T-helper 17 cell (primary cell): Measurements from ENCODE around the gene RIN2. TPM values are rescaled to one million over a fixed set of nuclear protein-coding genes. Genes with fewer than 3 reads are reported as not detected.
A peak's percentile ranks its signal among the peaks of the same experiment; 100 is the strongest.

Experiments
- ATAC-seq: fragments of 150-1000 bp; cut with Tn5 transposase; 2 replicates; pipeline ENCODE4 v1.10.0; 2021; ENCODE audit warnings: mild to moderate bottlenecking, moderate library complexity
- DNase-seq, 3 donors: peaks; one replicate each; pipeline versions ENCODE4 v3.0.0 to v3.0.0-alpha.2; 2020 to 2021
- H3K9me3 ChIP-seq: one replicate; pipeline ENCODE4 v1.7.0; 2013; ENCODE audit warnings: low read length, mild to moderate bottlenecking; ENCODE audit not compliant: control insufficient read depth, poor library complexity, severe bottlenecking
- H3K27ac Mint-ChIP-seq: one replicate; pipeline ENCODE4 v1.8.0; 2022; ENCODE audit warnings: mild to moderate bottlenecking, moderate library complexity, mixed read lengths
- H3K27me3 Mint-ChIP-seq: one replicate; pipeline ENCODE4 v1.8.0; 2022; ENCODE audit warnings: mixed read lengths
- H3K36me3 Mint-ChIP-seq: one replicate; pipeline ENCODE4 v1.8.0; 2022; ENCODE audit warnings: low read depth, mixed read lengths
- H3K4me1 Mint-ChIP-seq: one replicate; pipeline ENCODE4 v1.8.0; 2022; ENCODE audit warnings: mild to moderate bottlenecking, mixed read lengths
- H3K4me3 Mint-ChIP-seq: one replicate; pipeline ENCODE4 v1.8.0; 2022; ENCODE audit warnings: mild to moderate bottlenecking, moderate library complexity, mixed read lengths
- total RNA-seq, 4 donors: library from RNA in 2 of 4; stranded (reverse) in 2 of 4; gene quantifications; one replicate each; pipeline ENCODE4 v1.2.3 and lab custom pipeline; 2022 to 2026

The RIN2 gene
- total RNA-seq (1 to 10 TPM; 1.0 to 1.2 TPM), total RNA-seq (lab: John Stamatoyannopoulos, UW) (0 to 0.12 reads per million in 2 donors)

- DNase-seq (no peak), ATAC-seq (peak; percentile 28)
- H3K27ac Mint-ChIP-seq, result no peak within 1 kb of the TSS
- peaks cover 3% of the 10 kb centered on the region for H3K4me1 Mint-ChIP-seq
- H3K4me3 Mint-ChIP-seq, result peak within 1 kb of the TSS; percentile 84
- H3K36me3 Mint-ChIP-seq, result no peaks in the 10 kb centered on the region
- H3K27me3 Mint-ChIP-seq, result peaks cover 57% of the 10 kb centered on the region
- no peaks in the 10 kb centered on the region for H3K9me3 ChIP-seq
These were observed at the start of gene RIN2 for GRCh38 chr20:19758133-19758500. RIN2 (plus strand) TSS chr20:19758258; CDS start chr20:19889602, 131,344 bp downstream.

- no peaks in the 10 kb centered on the region for H3K36me3 Mint-ChIP-seq
These were observed 48.3 kb upstream of the RIN2 start for GRCh38 chr20:19709635-19710335.

GRCh38 chr20:19710336-19711120 is 47.5 kb upstream of the RIN2 start:
- H3K27me3 Mint-ChIP-seq, result peaks cover 10% of the 10 kb centered on the region
- ATAC-seq (no peak), DNase-seq (no peak)
- H3K4me3 Mint-ChIP-seq, result no peak overlapping the region
- no peaks in the 10 kb centered on the region for H3K36me3 Mint-ChIP-seq
- H3K9me3 ChIP-seq, result no peaks in the 10 kb centered on the region
- H3K4me1 Mint-ChIP-seq, result no peaks in the 10 kb centered on the region
- H3K27ac Mint-ChIP-seq, result no peak overlapping the region

More at GRCh38 chr20:19709635-19710335, 48.3 kb upstream of the RIN2 start:
- no peak for DNase-seq
- H3K27ac Mint-ChIP-seq, result no peak overlapping the region
- H3K9me3 ChIP-seq, result no peaks in the 10 kb centered on the region
- H3K27me3 Mint-ChIP-seq, result peaks cover 10% of the 10 kb centered on the region
- no peaks in the 10 kb centered on the region for H3K4me1 Mint-ChIP-seq
- ATAC-seq, result no peak
- H3K4me3 Mint-ChIP-seq, result no peak overlapping the region

GRCh38 chr20:19711126-19711525 is 46.9 kb upstream of the RIN2 start:
- H3K9me3 ChIP-seq, result no peaks in the 10 kb centered on the region
- H3K4me1 Mint-ChIP-seq, result no peaks in the 10 kb centered on the region
- DNase-seq (no peak), ATAC-seq (no peak)
- H3K27me3 Mint-ChIP-seq, result peaks cover 10% of the 10 kb centered on the region
- no peaks in the 10 kb centered on the region for H3K36me3 Mint-ChIP-seq
- H3K4me3 Mint-ChIP-seq, result no peak overlapping the region
- no peak overlapping the region for H3K27ac Mint-ChIP-seq

GRCh38 chr20:19712721-19713260 is 45.3 kb upstream of the RIN2 start:
- no peaks in the 10 kb centered on the region for H3K9me3 ChIP-seq
- H3K27me3 Mint-ChIP-seq, result peaks cover 10% of the 10 kb centered on the region
- H3K27ac Mint-ChIP-seq, result no peak overlapping the region
- H3K4me1 Mint-ChIP-seq, result no peaks in the 10 kb centered on the region
- H3K36me3 Mint-ChIP-seq, result no peaks in the 10 kb centered on the region
- ATAC-seq, result no peak
- no peak overlapping the region for H3K4me3 Mint-ChIP-seq
- no peak for DNase-seq

GRCh38 chr20:19713822-19714578 is 44.1 kb upstream of the RIN2 start:
- no peak overlapping the region for H3K4me3 Mint-ChIP-seq
- H3K9me3 ChIP-seq, result no peaks in the 10 kb centered on the region
- no peak overlapping the region for H3K27ac Mint-ChIP-seq
- no peaks in the 10 kb centered on the region for H3K4me1 Mint-ChIP-seq
- no peak for ATAC-seq
- H3K27me3 Mint-ChIP-seq, result peaks cover 2% of the 10 kb centered on the region
- H3K36me3 Mint-ChIP-seq, result no peaks in the 10 kb centered on the region
- no peak for DNase-seq

- H3K27ac Mint-ChIP-seq, result no peak overlapping the region
These were observed 43.5 kb upstream of the RIN2 start for GRCh38 chr20:19714579-19714840.

GRCh38 chr20:19715986-19716385 is 42.1 kb upstream of the RIN2 start:
- Mint-ChIP-seq H3K27me3 (no peaks in the 10 kb centered on the region), H3K36me3 (no peaks in the 10 kb centered on the region), H3K4me3 (no peak overlapping the region), H3K4me1 (no peaks in the 10 kb centered on the region), H3K27ac (no peak overlapping the region)
- ATAC-seq, result no peak
- no peak for DNase-seq
- H3K9me3 ChIP-seq, result no peaks in the 10 kb centered on the region

More at GRCh38 chr20:19714579-19714840, 43.5 kb upstream of the RIN2 start:
- Mint-ChIP-seq H3K27me3 (no peaks in the 10 kb centered on the region), H3K36me3 (no peaks in the 10 kb centered on the region), H3K4me1 (no peaks in the 10 kb centered on the region), H3K4me3 (no peak overlapping the region)
- DNase-seq (no peak), ATAC-seq (no peak)
- no peaks in the 10 kb centered on the region for H3K9me3 ChIP-seq

GRCh38 chr20:19718880-19719279 is 39.2 kb upstream of the RIN2 start:
- ATAC-seq, result no peak

GRCh38 chr20:19720991-19721390 is 37.1 kb upstream of the RIN2 start:
- H3K36me3 Mint-ChIP-seq, result no peaks in the 10 kb centered on the region
- H3K27me3 Mint-ChIP-seq, result no peaks in the 10 kb centered on the region
- no peak for DNase-seq
- no peak overlapping the region for H3K27ac Mint-ChIP-seq
- no peaks in the 10 kb centered on the region for H3K9me3 ChIP-seq
- no peaks in the 10 kb centered on the region for H3K4me1 Mint-ChIP-seq
- no peak for ATAC-seq
- no peak overlapping the region for H3K4me3 Mint-ChIP-seq

More at GRCh38 chr20:19718880-19719279, 39.2 kb upstream of the RIN2 start:
- no peaks in the 10 kb centered on the region for H3K4me1 Mint-ChIP-seq
- no peaks in the 10 kb centered on the region for H3K27me3 Mint-ChIP-seq
- H3K9me3 ChIP-seq, result no peaks in the 10 kb centered on the region
- no peak for DNase-seq
- H3K4me3 Mint-ChIP-seq, result no peak overlapping the region
- H3K27ac Mint-ChIP-seq, result no peak overlapping the region
- H3K36me3 Mint-ChIP-seq, result no peaks in the 10 kb centered on the region

GRCh38 chr20:19723051-19723450 is 35.0 kb upstream of the RIN2 start:
- ATAC-seq, result no peak
- Mint-ChIP-seq H3K36me3 (no peaks in the 10 kb centered on the region), H3K27ac (no peak overlapping the region), H3K27me3 (no peaks in the 10 kb centered on the region), H3K4me1 (no peaks in the 10 kb centered on the region), H3K4me3 (no peak overlapping the region)
- H3K9me3 ChIP-seq, result no peaks in the 10 kb centered on the region
- no peak for DNase-seq

GRCh38 chr20:19723813-19724430 is 34.1 kb upstream of the RIN2 start:
- Mint-ChIP-seq H3K4me3 (no peak overlapping the region), H3K4me1 (no peaks in the 10 kb centered on the region), H3K36me3 (no peaks in the 10 kb centered on the region), H3K27ac (no peak overlapping the region), H3K27me3 (no peaks in the 10 kb centered on the region)
- H3K9me3 ChIP-seq, result no peaks in the 10 kb centered on the region
- DNase-seq (no peak), ATAC-seq (no peak)

- DNase-seq (no peak), ATAC-seq (no peak)
- no peak overlapping the region for H3K4me3 Mint-ChIP-seq
- H3K27me3 Mint-ChIP-seq, result peaks cover 11% of the 10 kb centered on the region
- H3K4me1 Mint-ChIP-seq, result no peaks in the 10 kb centered on the region
- H3K27ac Mint-ChIP-seq, result no peak overlapping the region
- no peaks in the 10 kb centered on the region for H3K9me3 ChIP-seq
- H3K36me3 Mint-ChIP-seq, result no peaks in the 10 kb centered on the region
These were observed 32.7 kb upstream of the RIN2 start for GRCh38 chr20:19725373-19725772.
